Left ventricle myocardium inferior (tissue), 1 donor: ENCODE data around the gene ANKAR. TPM values are rescaled to one million over a fixed set of nuclear protein-coding genes. Genes with fewer than 3 reads are reported as not detected.

ENCODE experiments used
- DNase-seq: peaks from one replicate; pipeline ENCODE4 v3.0.0-alpha.2; 2020
- H3K27ac ChIP-seq: fragments of 200-600 bp; replicated peaks from 2 replicates; pipeline ENCODE4 v1.8.0; 2021
- H3K27me3 ChIP-seq: fragments of 200-600 bp; 2 replicates; pipeline ENCODE4 v1.8.0; 2021; ENCODE audit warnings: low read depth
- H3K36me3 ChIP-seq: fragments of 200-600 bp; 2 replicates; pipeline ENCODE4 v1.8.0; 2021
- H3K4me1 ChIP-seq: fragments of 200-600 bp; 2 replicates; pipeline ENCODE4 v1.8.0; 2021
- H3K4me3 ChIP-seq: fragments of 200-600 bp; 2 replicates; pipeline ENCODE4 v1.8.0; 2021; ENCODE audit warnings: mild to moderate bottlenecking, moderate library complexity
- H3K9me3 ChIP-seq: fragments of 200-600 bp; replicated peaks from 2 replicates; pipeline ENCODE4 v1.8.0; 2021
- CTCF ChIP-seq: fragments of 200-600 bp; IDR thresholded peaks from 2 replicates; pipeline ENCODE4 v1.8.0; 2021; ENCODE audit warnings: antibody characterized with exemption, mild to moderate bottlenecking, borderline replicate concordance
- intact Hi-C: fragments of 100-400 bp; cut with micrococcal nuclease; formaldehyde crosslinking; loops from one replicate; pipeline ENCODE4 v1.11.0; 2022
- total RNA-seq: library from RNA; stranded (reverse); fragmentation: NEBNext Ultra II Directional; extraction: Animal tissue kit (Norgen Biotek cat#: 25700); gene quantifications from one replicate; pipeline ENCODE4 v1.2.1, GENCODE V29; 2021
- donor health status: DM: no; HTN: yes; CAD: no; lungs with severe emphysema.

Gene ANKAR
- total RNA-seq, 1 donor from 2014 or later, result 9.9 TPM

GRCh38 chr2:189723192-189723591, 48.7 kb downstream of the ANKAR start:
- intact Hi-C loops, result no loop called here
- Histone ChIP-seq H3K4me1 (no peaks in the 10 kb centered on the region), H3K36me3 (peaks cover 24% of the 10 kb centered on the region), H3K27ac (no peak overlapping the region), H3K4me3 (no peak overlapping the region), H3K27me3 (no peaks in the 10 kb centered on the region), H3K9me3 (no peaks in the 10 kb centered on the region)
- TF ChIP-seq CTCF, result no peak
- DNase-seq, result no peak

Other genes with a start within 250 kb of the ANKAR start
- gene WDR75, start 233.2 kb upstream of the ANKAR start, total RNA-seq, result 17.0 TPM
- gene SLC40A1, start 93.9 kb upstream of the ANKAR start, total RNA-seq, result 44.0 TPM
- 31.6 TPM for gene ASNSD1, start 13.2 kb upstream of the ANKAR start, total RNA-seq
- 9.8 TPM for gene OSGEPL1, start 88.1 kb downstream of the ANKAR start, total RNA-seq
- 27.7 TPM for gene ORMDL1, start 109.7 kb downstream of the ANKAR start, total RNA-seq
- 11.0 TPM for gene PMS1, start 109.8 kb downstream of the ANKAR start, total RNA-seq